K562 (cell line): ENCODE results near the gene BSPRY. TPM values are rescaled to one million over a fixed set of nuclear protein-coding genes. Genes with fewer than 3 reads are reported as not detected.

Experiments used
- ASH1L ChIP-seq: fragments of 450-650 bp; IDR thresholded peaks from 2 replicates; pipeline ENCODE4 v1.6.1; 2018; ENCODE audit warnings: borderline replicate concordance, mild to moderate bottlenecking, low read depth; ENCODE audit not compliant: partially characterized antibody
- BRCA1 ChIP-seq, 2 experiments: fragments of 450-650 bp in 1 of 2; sonication (generic) in 1 of 2; formaldehyde crosslinking in 1 of 2; IDR thresholded peaks; 2 replicates each; pipeline versions ENCODE4 v1.5.0 to v1.6.1; 2017 to 2020; ENCODE audit warnings: mild to moderate bottlenecking in 1 of 2, missing genetic modification reagents in 1 of 2
- ELK3 ChIP-seq: fragments of 450-650 bp; formaldehyde crosslinking; IDR thresholded peaks from 2 replicates; pipeline ENCODE4 v1.4.0; 2020; ENCODE audit warnings: mild to moderate bottlenecking
- ESRRB ChIP-seq: fragments of 250-450 bp; sonication (Bioruptor Pico); IDR thresholded peaks from 2 replicates; pipeline ENCODE4 v1.5.0; 2020; ENCODE audit warnings: mild to moderate bottlenecking, moderate library complexity, borderline replicate concordance
- GTF2F1 ChIP-seq: IDR thresholded peaks from 2 replicates; pipeline ENCODE4 v1.6.1; 2011; ENCODE audit warnings: low read depth, low read length, improper control_type of control experiment
- RBM14 ChIP-seq: fragments of 200-400 bp; formaldehyde crosslinking; IDR thresholded peaks from 2 replicates; pipeline ENCODE4 v1.6.1; 2018; ENCODE audit warnings: low read depth, mild to moderate bottlenecking, low read length, moderate library complexity, borderline replicate concordance; ENCODE audit not compliant: insufficient read depth
- TBL1XR1 ChIP-seq, 2 experiments: IDR thresholded peaks; 2 replicates each; pipeline ENCODE4 v1.6.1; 2012; ENCODE audit warnings: improper control_type of control experiment in 2 of 2, low read length in 2 of 2, mild to moderate bottlenecking in 1 of 2
- polyA plus RNA-seq, 8 experiments: library from polyadenylated mRNA; depleted of rRNA in 4 of 8; stranded (reverse) in 5 of 8; unstranded in 3 of 8; fragments of >200 nt; fragmentation: Nextera tagmentation in 2 of 8; fragmentation: Illumina TruSeq in 1 of 8; extraction: Ambion mirVana in 2 of 8; extraction: Trizol in 1 of 8; gene quantifications; 2 replicates each; pipeline versions ENCODE4 v1.2.1 to v1.2.3, GENCODE V29; 2011 to 2014; ENCODE audit warnings: inconsistent platforms in 1 of 8, missing spikeins in 1 of 8
- total RNA-seq, 7 experiments: library from RNA; depleted of rRNA in 6 of 7; stranded (reverse); fragments of >200 nt in 6 of 7; fragmentation: Illumina TruSeq in 2 of 7; extraction: Trizol in 2 of 7; gene quantifications; 2 replicates each; pipeline versions ENCODE4 v1.2.1 to v1.2.3, GENCODE V29; 2011 to 2021; ENCODE audit warnings: low replicate concordance in 1 of 7
- TF ChIP-seq, protein P1 (sequence below), 2 experiments: fragments of 450-650 bp in 1 of 2; sonication (generic) in 1 of 2; formaldehyde crosslinking in 1 of 2; IDR thresholded peaks; 2 replicates each; pipeline versions ENCODE4 v1.7.1 to v1.9.0; 2016 to 2022; ENCODE audit warnings: inconsistent platforms in 1 of 2, mild to moderate bottlenecking in 1 of 2, missing genetic modification reagents in 1 of 2

Gene BSPRY
- total and polyA plus RNA-seq, 9 of the 15 experiments (the other 6 are each of a cell fraction or from before 2014, with no cell fraction given), result 0.07 to 0.67 (median 0.18) TPM

DNA sequence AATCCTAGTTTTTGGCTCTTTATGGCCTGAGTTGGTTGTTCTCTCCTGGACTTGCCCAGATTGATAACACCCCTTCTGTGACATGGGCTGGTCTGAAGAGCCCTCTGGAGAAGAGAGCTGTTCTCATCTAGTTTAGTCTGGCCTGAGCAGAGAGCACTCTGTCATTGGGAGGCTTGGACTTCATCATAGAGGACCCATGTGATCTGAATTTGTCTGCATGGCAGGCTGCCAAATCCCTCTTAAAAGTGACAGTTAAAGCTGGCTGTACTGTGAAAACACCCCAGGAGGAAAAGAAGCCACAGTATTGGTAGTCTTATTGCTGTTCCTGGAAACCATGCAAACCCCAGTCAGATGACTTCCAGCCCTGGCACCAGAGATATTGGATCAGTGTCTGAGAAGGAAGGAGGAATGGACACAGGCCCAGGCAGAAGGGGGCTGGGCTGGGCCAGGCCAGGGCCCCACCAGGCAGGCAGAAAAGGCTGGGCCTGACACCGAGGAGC is 5.6 kb upstream of the BSPRY start (continued):
- TF ChIP-seq, protein P1, sequence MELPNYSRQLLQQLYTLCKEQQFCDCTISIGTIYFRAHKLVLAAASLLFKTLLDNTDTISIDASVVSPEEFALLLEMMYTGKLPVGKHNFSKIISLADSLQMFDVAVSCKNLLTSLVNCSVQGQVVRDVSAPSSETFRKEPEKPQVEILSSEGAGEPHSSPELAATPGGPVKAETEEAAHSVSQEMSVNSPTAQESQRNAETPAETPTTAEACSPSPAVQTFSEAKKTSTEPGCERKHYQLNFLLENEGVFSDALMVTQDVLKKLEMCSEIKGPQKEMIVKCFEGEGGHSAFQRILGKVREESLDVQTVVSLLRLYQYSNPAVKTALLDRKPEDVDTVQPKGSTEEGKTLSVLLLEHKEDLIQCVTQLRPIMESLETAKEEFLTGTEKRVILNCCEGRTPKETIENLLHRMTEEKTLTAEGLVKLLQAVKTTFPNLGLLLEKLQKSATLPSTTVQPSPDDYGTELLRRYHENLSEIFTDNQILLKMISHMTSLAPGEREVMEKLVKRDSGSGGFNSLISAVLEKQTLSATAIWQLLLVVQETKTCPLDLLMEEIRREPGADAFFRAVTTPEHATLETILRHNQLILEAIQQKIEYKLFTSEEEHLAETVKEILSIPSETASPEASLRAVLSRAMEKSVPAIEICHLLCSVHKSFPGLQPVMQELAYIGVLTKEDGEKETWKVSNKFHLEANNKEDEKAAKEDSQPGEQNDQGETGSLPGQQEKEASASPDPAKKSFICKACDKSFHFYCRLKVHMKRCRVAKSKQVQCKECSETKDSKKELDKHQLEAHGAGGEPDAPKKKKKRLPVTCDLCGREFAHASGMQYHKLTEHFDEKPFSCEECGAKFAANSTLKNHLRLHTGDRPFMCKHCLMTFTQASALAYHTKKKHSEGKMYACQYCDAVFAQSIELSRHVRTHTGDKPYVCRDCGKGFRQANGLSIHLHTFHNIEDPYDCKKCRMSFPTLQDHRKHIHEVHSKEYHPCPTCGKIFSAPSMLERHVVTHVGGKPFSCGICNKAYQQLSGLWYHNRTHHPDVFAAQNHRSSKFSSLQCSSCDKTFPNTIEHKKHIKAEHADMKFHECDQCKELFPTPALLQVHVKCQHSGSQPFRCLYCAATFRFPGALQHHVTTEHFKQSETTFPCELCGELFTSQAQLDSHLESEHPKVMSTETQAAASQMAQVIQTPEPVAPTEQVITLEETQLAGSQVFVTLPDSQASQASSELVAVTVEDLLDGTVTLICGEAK (IDR thresholded peaks at IDR 0.05), result no peak
- TF ChIP-seq, protein P1 (CRISPR knock-in tag; IDR thresholded peaks at IDR 0.05), result no peak
- TF ChIP-seq ASH1L (no peak), BRCA1 (IDR thresholded peaks at IDR 0.05) (no peak), BRCA1 (CRISPR knock-in tag; IDR thresholded peaks at IDR 0.05) (no peak), TBL1XR1 (IDR thresholded peaks at IDR 0.05; ENCODE audit: low read length in 2 of 2) (no peak), ESRRB (CRISPR knock-in tag) (no peak), GTF2F1 (no peak), RBM14 (no peak), ELK3 (no peak)
